H1 (cell line): Measurements from ENCODE around the gene DGCR8. TPM values are rescaled to one million over a fixed set of nuclear protein-coding genes. Genes with fewer than 3 reads are reported as not detected.

Experiments
- CEBPB ChIP-seq: IDR thresholded peaks from 2 replicates; pipeline ENCODE4 v1.6.1; 2012; ENCODE audit warnings: low read depth, low read length
- CHD2 ChIP-seq: IDR thresholded peaks from 2 replicates; pipeline ENCODE4 v1.6.1; 2012; ENCODE audit warnings: low read length, improper control_type of control experiment
- FOSL1 ChIP-seq: IDR thresholded peaks from 2 replicates; pipeline ENCODE4 v1.6.1; 2011; ENCODE audit warnings: mild to moderate bottlenecking, low read depth, low read length, moderate library complexity; ENCODE audit not compliant: insufficient read depth
- HDAC6 ChIP-seq: IDR thresholded peaks from one replicate; pipeline ENCODE4 v1.7.1; 2012; ENCODE audit warnings: low read depth, mild to moderate bottlenecking, inconsistent platforms, low read length, moderate library complexity
- TCF12 ChIP-seq: IDR thresholded peaks from 2 replicates; pipeline ENCODE4 v1.6.1; 2011; ENCODE audit warnings: low read depth, mild to moderate bottlenecking, low read length
- polyA plus RNA-seq, 7 experiments: library from polyadenylated mRNA; depleted of rRNA in 3 of 7; stranded (reverse) in 5 of 7; unstranded in 2 of 7; fragments of >200 nt in 5 of 7; fragments of 200-250 nt in 2 of 7; gene quantifications; 1 replicate in 5 of 7; 2 replicates in 1 of 7; 4 replicates in 1 of 7; pipeline versions ENCODE4 v1.2.1 to v1.2.3, GENCODE V29; 2011 to 2013; ENCODE audit warnings: missing spikeins in 2 of 7, mixed read lengths in 2 of 7
- total RNA-seq: library from RNA; stranded (reverse); fragmentation: NEBNext Ultra II Directional; extraction: Animal tissue kit (Norgen Biotek cat#: 25700); gene quantifications from 2 replicates; pipeline ENCODE4 v1.2.1, GENCODE V29; 2021
- TF ChIP-seq, protein P1 (sequence below): fragments of 300-600 bp; sonication (generic); IDR thresholded peaks from 2 replicates; pipeline ENCODE4 v1.7.1; 2012; ENCODE audit warnings: low read length, moderate library complexity, mild to moderate bottlenecking, inconsistent platforms; ENCODE audit not compliant: insufficient replicate concordance
- TF ChIP-seq, protein P2 (sequence below): IDR thresholded peaks from 2 replicates; pipeline ENCODE4 v1.6.1; 2012; ENCODE audit warnings: inconsistent platforms
- TF ChIP-seq, protein P3 (sequence below): IDR thresholded peaks from 2 replicates; pipeline ENCODE4 v1.6.1; 2011; ENCODE audit warnings: low read length, improper control_type of control experiment
- TF ChIP-seq, protein P4 (sequence below): IDR thresholded peaks from 2 replicates; pipeline ENCODE4 v1.6.1; 2012; ENCODE audit warnings: low read length, inconsistent platforms

Gene DGCR8
- total and polyA plus RNA-seq, 2 of the 8 experiments (the other 6 are each of a cell fraction or from before 2014, with no cell fraction given): 23.7 to 43.7 TPM

DNA sequence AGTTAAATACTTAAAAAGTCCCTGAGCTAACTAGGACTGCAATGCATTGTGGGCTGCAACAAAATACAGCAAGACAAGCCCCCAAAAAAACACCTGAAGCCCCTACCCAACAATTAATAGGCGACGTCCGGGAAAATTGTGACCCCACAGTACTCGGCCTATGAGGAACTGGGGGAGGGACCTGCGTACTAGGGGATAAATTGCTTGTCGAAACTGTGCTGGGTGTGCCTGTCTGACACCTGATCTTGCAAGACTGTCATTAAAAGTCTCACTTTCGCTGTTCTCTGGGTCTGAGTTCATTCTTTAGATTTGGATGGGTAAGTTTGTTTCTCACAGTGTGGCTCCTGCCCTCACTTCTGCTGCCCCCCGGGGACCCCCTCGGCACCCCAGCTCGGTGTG, 44.0 kb upstream of the DGCR8 start (continued):
- TF ChIP-seq, protein P1, sequence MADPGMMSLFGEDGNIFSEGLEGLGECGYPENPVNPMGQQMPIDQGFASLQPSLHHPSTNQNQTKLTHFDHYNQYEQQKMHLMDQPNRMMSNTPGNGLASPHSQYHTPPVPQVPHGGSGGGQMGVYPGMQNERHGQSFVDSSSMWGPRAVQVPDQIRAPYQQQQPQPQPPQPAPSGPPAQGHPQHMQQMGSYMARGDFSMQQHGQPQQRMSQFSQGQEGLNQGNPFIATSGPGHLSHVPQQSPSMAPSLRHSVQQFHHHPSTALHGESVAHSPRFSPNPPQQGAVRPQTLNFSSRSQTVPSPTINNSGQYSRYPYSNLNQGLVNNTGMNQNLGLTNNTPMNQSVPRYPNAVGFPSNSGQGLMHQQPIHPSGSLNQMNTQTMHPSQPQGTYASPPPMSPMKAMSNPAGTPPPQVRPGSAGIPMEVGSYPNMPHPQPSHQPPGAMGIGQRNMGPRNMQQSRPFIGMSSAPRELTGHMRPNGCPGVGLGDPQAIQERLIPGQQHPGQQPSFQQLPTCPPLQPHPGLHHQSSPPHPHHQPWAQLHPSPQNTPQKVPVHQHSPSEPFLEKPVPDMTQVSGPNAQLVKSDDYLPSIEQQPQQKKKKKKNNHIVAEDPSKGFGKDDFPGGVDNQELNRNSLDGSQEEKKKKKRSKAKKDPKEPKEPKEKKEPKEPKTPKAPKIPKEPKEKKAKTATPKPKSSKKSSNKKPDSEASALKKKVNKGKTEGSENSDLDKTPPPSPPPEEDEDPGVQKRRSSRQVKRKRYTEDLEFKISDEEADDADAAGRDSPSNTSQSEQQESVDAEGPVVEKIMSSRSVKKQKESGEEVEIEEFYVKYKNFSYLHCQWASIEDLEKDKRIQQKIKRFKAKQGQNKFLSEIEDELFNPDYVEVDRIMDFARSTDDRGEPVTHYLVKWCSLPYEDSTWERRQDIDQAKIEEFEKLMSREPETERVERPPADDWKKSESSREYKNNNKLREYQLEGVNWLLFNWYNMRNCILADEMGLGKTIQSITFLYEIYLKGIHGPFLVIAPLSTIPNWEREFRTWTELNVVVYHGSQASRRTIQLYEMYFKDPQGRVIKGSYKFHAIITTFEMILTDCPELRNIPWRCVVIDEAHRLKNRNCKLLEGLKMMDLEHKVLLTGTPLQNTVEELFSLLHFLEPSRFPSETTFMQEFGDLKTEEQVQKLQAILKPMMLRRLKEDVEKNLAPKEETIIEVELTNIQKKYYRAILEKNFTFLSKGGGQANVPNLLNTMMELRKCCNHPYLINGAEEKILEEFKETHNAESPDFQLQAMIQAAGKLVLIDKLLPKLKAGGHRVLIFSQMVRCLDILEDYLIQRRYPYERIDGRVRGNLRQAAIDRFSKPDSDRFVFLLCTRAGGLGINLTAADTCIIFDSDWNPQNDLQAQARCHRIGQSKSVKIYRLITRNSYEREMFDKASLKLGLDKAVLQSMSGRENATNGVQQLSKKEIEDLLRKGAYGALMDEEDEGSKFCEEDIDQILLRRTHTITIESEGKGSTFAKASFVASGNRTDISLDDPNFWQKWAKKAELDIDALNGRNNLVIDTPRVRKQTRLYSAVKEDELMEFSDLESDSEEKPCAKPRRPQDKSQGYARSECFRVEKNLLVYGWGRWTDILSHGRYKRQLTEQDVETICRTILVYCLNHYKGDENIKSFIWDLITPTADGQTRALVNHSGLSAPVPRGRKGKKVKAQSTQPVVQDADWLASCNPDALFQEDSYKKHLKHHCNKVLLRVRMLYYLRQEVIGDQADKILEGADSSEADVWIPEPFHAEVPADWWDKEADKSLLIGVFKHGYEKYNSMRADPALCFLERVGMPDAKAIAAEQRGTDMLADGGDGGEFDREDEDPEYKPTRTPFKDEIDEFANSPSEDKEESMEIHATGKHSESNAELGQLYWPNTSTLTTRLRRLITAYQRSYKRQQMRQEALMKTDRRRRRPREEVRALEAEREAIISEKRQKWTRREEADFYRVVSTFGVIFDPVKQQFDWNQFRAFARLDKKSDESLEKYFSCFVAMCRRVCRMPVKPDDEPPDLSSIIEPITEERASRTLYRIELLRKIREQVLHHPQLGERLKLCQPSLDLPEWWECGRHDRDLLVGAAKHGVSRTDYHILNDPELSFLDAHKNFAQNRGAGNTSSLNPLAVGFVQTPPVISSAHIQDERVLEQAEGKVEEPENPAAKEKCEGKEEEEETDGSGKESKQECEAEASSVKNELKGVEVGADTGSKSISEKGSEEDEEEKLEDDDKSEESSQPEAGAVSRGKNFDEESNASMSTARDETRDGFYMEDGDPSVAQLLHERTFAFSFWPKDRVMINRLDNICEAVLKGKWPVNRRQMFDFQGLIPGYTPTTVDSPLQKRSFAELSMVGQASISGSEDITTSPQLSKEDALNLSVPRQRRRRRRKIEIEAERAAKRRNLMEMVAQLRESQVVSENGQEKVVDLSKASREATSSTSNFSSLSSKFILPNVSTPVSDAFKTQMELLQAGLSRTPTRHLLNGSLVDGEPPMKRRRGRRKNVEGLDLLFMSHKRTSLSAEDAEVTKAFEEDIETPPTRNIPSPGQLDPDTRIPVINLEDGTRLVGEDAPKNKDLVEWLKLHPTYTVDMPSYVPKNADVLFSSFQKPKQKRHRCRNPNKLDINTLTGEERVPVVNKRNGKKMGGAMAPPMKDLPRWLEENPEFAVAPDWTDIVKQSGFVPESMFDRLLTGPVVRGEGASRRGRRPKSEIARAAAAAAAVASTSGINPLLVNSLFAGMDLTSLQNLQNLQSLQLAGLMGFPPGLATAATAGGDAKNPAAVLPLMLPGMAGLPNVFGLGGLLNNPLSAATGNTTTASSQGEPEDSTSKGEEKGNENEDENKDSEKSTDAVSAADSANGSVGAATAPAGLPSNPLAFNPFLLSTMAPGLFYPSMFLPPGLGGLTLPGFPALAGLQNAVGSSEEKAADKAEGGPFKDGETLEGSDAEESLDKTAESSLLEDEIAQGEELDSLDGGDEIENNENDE: no peak
- TF ChIP-seq HDAC6: no peak
- TF ChIP-seq, protein P2, sequence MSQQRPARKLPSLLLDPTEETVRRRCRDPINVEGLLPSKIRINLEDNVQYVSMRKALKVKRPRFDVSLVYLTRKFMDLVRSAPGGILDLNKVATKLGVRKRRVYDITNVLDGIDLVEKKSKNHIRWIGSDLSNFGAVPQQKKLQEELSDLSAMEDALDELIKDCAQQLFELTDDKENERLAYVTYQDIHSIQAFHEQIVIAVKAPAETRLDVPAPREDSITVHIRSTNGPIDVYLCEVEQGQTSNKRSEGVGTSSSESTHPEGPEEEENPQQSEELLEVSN: no peak
- TF ChIP-seq, protein P3, sequence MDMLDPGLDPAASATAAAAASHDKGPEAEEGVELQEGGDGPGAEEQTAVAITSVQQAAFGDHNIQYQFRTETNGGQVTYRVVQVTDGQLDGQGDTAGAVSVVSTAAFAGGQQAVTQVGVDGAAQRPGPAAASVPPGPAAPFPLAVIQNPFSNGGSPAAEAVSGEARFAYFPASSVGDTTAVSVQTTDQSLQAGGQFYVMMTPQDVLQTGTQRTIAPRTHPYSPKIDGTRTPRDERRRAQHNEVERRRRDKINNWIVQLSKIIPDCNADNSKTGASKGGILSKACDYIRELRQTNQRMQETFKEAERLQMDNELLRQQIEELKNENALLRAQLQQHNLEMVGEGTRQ: no peak
- TF ChIP-seq, protein P4, sequence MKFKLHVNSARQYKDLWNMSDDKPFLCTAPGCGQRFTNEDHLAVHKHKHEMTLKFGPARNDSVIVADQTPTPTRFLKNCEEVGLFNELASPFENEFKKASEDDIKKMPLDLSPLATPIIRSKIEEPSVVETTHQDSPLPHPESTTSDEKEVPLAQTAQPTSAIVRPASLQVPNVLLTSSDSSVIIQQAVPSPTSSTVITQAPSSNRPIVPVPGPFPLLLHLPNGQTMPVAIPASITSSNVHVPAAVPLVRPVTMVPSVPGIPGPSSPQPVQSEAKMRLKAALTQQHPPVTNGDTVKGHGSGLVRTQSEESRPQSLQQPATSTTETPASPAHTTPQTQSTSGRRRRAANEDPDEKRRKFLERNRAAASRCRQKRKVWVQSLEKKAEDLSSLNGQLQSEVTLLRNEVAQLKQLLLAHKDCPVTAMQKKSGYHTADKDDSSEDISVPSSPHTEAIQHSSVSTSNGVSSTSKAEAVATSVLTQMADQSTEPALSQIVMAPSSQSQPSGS: no peak
- TF ChIP-seq TCF12: no peak
- no peak for TF ChIP-seq CHD2
- TF ChIP-seq CEBPB: no peak
- no peak for TF ChIP-seq FOSL1
